Spleen (tissue), 7 donors: Measurements from ENCODE around the gene PLCG2.

Source experiments
- POLR2A ChIP-seq, 3 donors: fragments of 450-650 bp; IDR thresholded peaks; one replicate each; pipeline ENCODE4 v1.5.1; 2017; ENCODE audit warnings: antibody characterized with exemption in 3 of 3, mild to moderate bottlenecking in 1 of 3
- POLR2AphosphoS5 ChIP-seq, 3 donors: sonication (generic); formaldehyde crosslinking; IDR thresholded peaks; one replicate each; pipeline ENCODE4 v1.5.1; 2017; ENCODE audit warnings: antibody characterized with exemption in 3 of 3
- TF ChIP-seq, protein P1 (sequence below), 11 experiments: fragments of 200-600 bp in 7 of 11; fragments of 450-650 bp in 4 of 11; sonication (generic) in 4 of 11; IDR thresholded peaks in 8 of 11; conservative IDR thresholded peaks in 3 of 11; 1 replicate in 7 of 11; 2 replicates in 4 of 11; pipeline versions ENCODE4 v1.4.0 to v1.8.0; 2016 to 2021; ENCODE audit warnings: antibody characterized with exemption in 11 of 11, inconsistent platforms in 4 of 11, mild to moderate bottlenecking in 1 of 11
- donor health status: DM: no; HTN: no; CAD: no; lungs with moderate emphysema.
- donor health status: DM: no; HTN: no; CAD: no.
- donor health status: DM: no; HTN: no; CAD: no.

DNA sequence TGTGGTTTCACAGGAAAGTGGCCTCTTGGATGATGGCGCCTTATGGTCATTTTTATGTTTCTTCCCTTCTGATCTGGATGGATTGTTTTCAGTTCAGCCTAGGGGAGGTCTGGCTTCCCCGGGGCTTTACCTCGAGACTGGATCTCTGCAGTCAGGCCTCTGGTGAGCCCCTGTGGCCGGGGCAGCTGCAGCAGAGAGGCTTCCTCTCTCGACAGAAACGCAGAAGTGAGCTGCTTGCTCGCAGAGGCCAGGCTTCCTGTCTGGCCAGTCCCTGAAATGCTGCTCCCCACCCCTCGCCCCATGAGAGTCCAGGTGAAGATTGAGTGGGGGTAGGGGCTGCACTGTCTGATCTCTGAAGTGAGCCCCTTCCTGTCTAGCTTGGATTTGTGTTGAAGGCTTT is 44.0 kb downstream of the PLCG2 start:
- TF ChIP-seq, protein P1, sequence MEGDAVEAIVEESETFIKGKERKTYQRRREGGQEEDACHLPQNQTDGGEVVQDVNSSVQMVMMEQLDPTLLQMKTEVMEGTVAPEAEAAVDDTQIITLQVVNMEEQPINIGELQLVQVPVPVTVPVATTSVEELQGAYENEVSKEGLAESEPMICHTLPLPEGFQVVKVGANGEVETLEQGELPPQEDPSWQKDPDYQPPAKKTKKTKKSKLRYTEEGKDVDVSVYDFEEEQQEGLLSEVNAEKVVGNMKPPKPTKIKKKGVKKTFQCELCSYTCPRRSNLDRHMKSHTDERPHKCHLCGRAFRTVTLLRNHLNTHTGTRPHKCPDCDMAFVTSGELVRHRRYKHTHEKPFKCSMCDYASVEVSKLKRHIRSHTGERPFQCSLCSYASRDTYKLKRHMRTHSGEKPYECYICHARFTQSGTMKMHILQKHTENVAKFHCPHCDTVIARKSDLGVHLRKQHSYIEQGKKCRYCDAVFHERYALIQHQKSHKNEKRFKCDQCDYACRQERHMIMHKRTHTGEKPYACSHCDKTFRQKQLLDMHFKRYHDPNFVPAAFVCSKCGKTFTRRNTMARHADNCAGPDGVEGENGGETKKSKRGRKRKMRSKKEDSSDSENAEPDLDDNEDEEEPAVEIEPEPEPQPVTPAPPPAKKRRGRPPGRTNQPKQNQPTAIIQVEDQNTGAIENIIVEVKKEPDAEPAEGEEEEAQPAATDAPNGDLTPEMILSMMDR (IDR thresholded peaks at IDR 0.05 in 8 of 11, conservative IDR thresholded peaks at IDR 0.05 in 3 of 11) = no peak
- no peak for TF ChIP-seq POLR2A (IDR thresholded peaks at IDR 0.05)
- peak; percentile 68 to 82 (median 75) for TF ChIP-seq POLR2AphosphoS5 (IDR thresholded peaks at IDR 0.05)
